ENCODE results near the gene LRRFIP2. TPM values are rescaled to one million over a fixed set of nuclear protein-coding genes. Genes with fewer than 3 reads are reported as not detected.

Gene LRRFIP2
- total RNA-seq, 6 donors from 2014 or later: 45.9 to 106 (median 78.8) TPM

DNA sequence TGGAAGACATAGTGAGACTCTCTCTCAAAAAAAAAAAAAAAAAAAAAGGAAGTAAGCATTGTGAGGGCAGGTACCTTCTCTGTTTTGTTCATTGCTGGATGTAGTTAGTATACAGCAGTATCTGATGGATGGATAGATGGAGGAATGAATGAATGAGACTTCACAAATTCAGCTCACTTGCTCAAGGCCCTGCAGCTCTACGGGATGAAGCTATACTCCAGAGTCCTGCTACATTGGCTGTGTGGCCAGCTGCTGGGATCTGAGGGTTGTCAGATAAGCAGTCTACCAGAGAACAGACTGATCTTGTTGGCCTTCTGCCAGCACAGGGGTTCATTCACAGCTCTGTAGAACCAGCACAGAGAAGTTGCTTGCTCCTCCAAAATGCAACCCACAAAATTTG is 146.1 kb downstream of the LRRFIP2 start:
- no peaks in the 10 kb centered on the region for H3K27me3 ChIP-seq
- TF ChIP-seq POLR2AphosphoS5 (IDR thresholded peaks at IDR 0.05): no peak
- TF ChIP-seq POLR2A (IDR thresholded peaks at IDR 0.05): no peak
- no peak for TF ChIP-seq CTCF (IDR thresholded peaks at IDR 0.05)
- TF ChIP-seq EP300 (IDR thresholded peaks at IDR 0.05): no peak
- H3K36me3 ChIP-seq: peaks cover 9 to 81% (median 45%) of the 10 kb centered on the region in 4 donors
- H3K9me3 ChIP-seq: no peaks in the 10 kb centered on the region
- H3K4me1 ChIP-seq: peaks cover 0 to 12% (median 5%) of the 10 kb centered on the region in 4 donors
- DNase-seq (no peak), ATAC-seq (ENCODE audit: low FRiP score in 2 of 2) (no peak)
- no peak overlapping the region for H3K4me3 ChIP-seq
- WGBS, 2 donors: 27 to 76% methylated on average over 1 of the region's 1 CpG
- no peak overlapping the region for H3K27ac ChIP-seq

GRCh38 chr3:37026851-37027250 is 147.5 kb downstream of the LRRFIP2 start:
- ATAC-seq (ENCODE audit: low FRiP score in 2 of 2) (no peak), DNase-seq (no peak)
- H3K9me3 ChIP-seq: no peaks in the 10 kb centered on the region
- TF ChIP-seq EP300 (IDR thresholded peaks at IDR 0.05) (no peak), CTCF (IDR thresholded peaks at IDR 0.05) (no peak), POLR2AphosphoS5 (IDR thresholded peaks at IDR 0.05) (no peak), POLR2A (IDR thresholded peaks at IDR 0.05) (no peak)
- H3K27me3 ChIP-seq: no peaks in the 10 kb centered on the region
- WGBS, 2 donors: 79 to 81% methylated on average over 5 of the region's 5 CpGs
- no peak overlapping the region for H3K27ac ChIP-seq
- H3K4me3 ChIP-seq: no peak overlapping the region
- peaks cover 0 to 12% (median 5%) of the 10 kb centered on the region in 4 donors for H3K4me1 ChIP-seq
- peaks cover 9 to 85% (median 48%) of the 10 kb centered on the region in 4 donors for H3K36me3 ChIP-seq

DNA sequence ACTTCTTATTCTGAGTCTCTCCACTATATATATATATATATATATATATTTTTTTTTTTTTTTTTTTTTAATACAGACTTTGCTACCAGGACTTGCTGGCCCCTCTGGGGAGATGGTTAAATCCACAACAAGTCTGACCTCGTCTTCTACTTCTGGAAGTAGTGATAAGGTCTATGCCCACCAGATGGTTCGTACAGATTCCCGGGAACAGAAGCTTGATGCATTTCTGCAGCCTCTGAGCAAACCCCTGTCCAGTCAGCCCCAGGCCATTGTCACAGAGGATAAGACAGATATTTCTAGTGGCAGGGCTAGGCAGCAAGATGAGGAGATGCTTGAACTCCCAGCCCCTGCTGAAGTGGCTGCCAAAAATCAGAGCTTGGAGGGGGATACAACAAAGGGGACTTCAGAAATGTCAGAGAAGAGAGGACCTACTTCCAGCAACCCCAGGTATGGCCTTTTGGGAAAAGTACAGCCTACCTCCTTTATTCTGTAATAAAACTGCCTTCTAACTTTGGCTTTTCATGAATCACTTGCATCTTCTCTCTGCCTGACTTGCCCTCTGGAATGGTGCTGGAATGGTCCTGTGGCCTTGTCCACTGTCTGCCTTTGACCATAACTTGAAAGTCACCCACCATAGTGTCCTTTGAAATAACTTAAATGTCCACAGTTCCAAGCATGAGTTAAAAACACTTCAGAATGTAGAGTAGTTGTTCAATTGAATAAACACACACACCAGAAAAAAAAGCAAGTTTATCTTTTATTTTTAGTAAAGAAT is 148.6 kb downstream of the LRRFIP2 start:
- WGBS, 2 donors: 90 to 98% methylated on average over 3 of the region's 3 CpGs
- TF ChIP-seq EP300 (IDR thresholded peaks at IDR 0.05): no peak
- no peak for TF ChIP-seq POLR2A (IDR thresholded peaks at IDR 0.05)
- TF ChIP-seq POLR2AphosphoS5 (IDR thresholded peaks at IDR 0.05): no peak
- no peak for TF ChIP-seq CTCF (IDR thresholded peaks at IDR 0.05)
- no peak overlapping the region for H3K4me3 ChIP-seq
- no peak for DNase-seq
- H3K36me3 ChIP-seq: peaks cover 11 to 85% (median 50%) of the 10 kb centered on the region in 4 donors
- H3K4me1 ChIP-seq: peaks cover 0 to 12% (median 5%) of the 10 kb centered on the region in 4 donors
- no peak for ATAC-seq (ENCODE audit: low FRiP score in 2 of 2)
- H3K27me3 ChIP-seq: no peaks in the 10 kb centered on the region
- no peaks in the 10 kb centered on the region for H3K9me3 ChIP-seq
- no peak overlapping the region for H3K27ac ChIP-seq

GRCh38 chr3:37024820-37025405 is 149.5 kb downstream of the LRRFIP2 start:
- no peaks in the 10 kb centered on the region for H3K27me3 ChIP-seq
- no peak overlapping the region for H3K27ac ChIP-seq
- no peaks in the 10 kb centered on the region for H3K9me3 ChIP-seq
- ATAC-seq (ENCODE audit: low FRiP score in 2 of 2) (peak in 1 of 2 donors; percentile 51), DNase-seq (no peak)
- no peak overlapping the region for H3K4me3 ChIP-seq
- H3K36me3 ChIP-seq: peaks cover 16 to 85% (median 53%) of the 10 kb centered on the region in 4 donors
- peaks cover 0 to 12% (median 3%) of the 10 kb centered on the region in 4 donors for H3K4me1 ChIP-seq
- WGBS, 2 donors: 91 to 94% methylated on average over 3 of the region's 3 CpGs
- TF ChIP-seq POLR2AphosphoS5 (IDR thresholded peaks at IDR 0.05) (no peak), POLR2A (IDR thresholded peaks at IDR 0.05) (no peak), EP300 (IDR thresholded peaks at IDR 0.05) (no peak)

- H3K4me1 ChIP-seq: peaks cover 0 to 12% (median 2%) of the 10 kb centered on the region in 4 donors
- peaks cover 16 to 85% (median 55%) of the 10 kb centered on the region in 4 donors for H3K36me3 ChIP-seq
- TF ChIP-seq POLR2AphosphoS5 (IDR thresholded peaks at IDR 0.05): no peak
- TF ChIP-seq CTCF (IDR thresholded peaks at IDR 0.05): peak in 5 of 6 experiments; percentile 20 to 49 (median 45)
- DNase-seq: no peak
- H3K27me3 ChIP-seq: no peaks in the 10 kb centered on the region
- 90% methylated on average over 2 of the region's 2 CpGs for WGBS, 2 donors
- no peak overlapping the region for H3K27ac ChIP-seq
- no peaks in the 10 kb centered on the region for H3K9me3 ChIP-seq
- ATAC-seq (ENCODE audit: low FRiP score in 2 of 2): no peak
- H3K4me3 ChIP-seq: no peak overlapping the region
These were observed 150.3 kb downstream of the LRRFIP2 start for GRCh38 chr3:37024092-37024491.

Data from upper lobe of left lung (tissue), 6 donors.